Stimulated activated CD8-positive, alpha-beta memory T cell treated with anti-CD3 and anti-CD28 coated beads, Interleukin-12 subunit alpha, Interleukin-12 subunit beta, amount 100 ng/mL, for 4 hours (primary cell): ENCODE results near the gene PHIP.
"Not testable (repeated sequence)": the region's sequence is repeated elsewhere in the genome, so short reads cannot be mapped to it uniquely, and the experiment has no call there.

Source experiments
- DNase-seq: peaks from one replicate; pipeline ENCODE4 v3.0.0-alpha.2; 2020; ENCODE audit warnings: low read depth

PHIP gene

DNA sequence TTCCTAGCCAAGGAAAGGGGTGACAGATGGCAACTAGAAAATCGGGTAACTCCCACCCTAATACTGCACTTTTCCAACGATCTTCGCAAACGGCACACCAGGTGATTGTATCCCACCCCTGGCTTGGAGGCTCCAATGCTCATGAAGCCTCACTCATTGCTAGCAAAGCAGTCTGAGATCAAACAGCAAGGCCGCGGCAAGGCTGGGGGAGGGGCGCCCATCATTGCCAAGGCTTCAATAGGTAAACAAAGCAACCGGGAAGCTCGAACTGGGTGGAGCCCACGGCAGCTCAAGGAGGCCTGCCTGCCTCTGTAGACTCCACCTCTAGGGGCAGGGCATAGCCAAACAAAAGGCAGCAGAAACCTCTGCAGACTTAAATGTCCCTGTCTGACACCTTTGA, 156.9 kb downstream of the PHIP start:
- DNase-seq = not testable (repeated sequence)

DNA sequence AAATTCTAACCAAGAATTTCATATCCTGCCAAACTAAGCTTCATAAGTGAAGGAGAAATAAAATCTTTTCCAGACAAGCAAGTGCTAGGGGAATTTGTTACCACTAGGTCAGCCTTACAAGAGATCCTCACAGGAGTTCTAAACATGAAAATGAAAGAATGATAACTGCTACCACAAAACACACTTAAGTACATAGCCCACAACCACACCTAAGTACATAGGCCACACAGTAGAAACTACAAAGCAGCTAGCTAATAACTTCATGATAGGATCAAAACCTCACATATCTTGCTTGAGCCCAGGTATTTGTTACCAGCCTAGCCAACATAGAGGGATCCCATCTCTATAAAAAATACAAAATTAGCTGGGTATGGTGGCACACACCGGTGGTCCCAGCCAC, 160.3 kb downstream of the PHIP start:
- no peak for DNase-seq

GRCh38 chr6:78916411-78916810, 161.6 kb downstream of the PHIP start:
- DNase-seq = no peak

DNA sequence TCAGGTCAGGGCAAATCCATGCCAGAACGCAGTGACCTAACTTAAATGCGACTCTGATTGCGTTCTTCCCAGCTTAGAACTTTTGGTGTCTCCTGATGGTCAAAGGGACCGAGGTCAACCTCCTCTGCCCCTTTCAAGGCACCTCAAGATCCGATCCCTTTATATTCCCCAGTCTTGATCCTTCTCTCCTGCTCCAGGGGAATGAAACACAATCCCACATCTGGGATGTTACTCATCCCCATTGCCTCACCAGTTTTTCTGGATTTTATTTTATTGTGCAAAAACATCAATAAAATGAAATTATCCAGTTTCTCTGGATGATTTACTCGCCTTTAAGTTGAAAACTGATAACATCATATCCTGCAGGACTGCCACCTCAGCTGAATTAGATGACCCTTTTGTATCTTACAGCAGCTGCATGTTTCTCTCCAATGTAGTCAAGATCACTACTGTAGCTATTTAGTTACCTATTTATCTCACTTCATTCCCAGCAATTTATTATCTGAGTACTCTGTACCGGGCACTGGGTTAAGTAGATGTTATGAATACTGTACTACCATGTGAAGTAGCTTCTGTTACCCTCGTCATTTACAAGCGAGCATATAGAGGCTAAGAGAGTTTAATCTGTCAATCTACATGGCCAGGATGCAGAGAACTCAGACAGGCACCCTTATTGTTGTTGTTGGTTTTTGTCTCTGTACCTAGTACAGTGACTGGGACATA, 166.7 kb downstream of the PHIP start:
- DNase-seq = no peak

DNA sequence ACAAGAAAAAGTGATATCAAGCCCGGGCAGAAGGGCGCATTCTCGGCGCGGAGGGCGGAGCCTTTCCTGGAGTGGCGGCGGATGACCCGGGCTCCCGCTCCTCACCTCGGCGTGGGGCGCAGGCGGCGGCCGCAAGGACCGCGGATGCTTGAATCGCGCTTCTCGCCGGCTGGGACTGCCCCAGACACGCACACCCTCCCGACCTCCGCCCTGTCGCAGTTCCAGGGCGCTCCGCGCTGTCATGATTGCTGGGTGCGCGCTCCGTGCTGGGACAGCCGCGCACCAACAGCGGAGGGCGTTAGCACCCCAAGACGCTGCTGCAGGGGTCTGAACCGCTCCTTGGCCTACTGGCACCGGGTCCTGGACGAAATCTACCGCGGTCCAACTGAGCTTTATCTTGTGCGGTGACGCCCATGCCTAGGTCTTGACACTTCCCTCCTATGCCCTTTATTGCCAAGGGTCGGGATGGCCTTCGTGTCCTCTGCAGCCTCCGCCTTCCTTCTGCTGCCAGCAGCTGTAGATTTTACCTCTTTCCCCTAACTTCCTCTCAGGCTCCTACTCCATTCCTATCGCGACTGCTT, 167.4 kb downstream of the PHIP start:
- DNase-seq = no peak

DNA sequence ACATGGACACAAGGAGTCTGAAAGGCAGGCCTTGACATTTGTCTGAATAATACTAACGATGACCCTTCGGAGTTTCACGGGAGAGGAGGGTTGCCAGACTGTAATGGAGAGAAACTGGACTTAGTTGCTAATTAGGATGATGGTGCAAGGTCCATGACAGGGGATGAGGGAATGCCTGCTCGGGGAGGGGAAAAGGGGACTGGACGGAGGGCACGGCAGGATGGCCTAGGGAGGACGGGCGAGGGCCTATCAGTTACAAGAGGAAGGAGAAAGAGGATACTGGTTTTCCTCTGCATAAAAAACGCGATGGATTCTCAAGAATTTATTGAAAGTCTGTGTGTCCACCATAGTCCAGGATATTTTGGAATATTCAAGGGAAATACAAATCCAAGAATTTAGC, 168.0 kb downstream of the PHIP start:
- no peak for DNase-seq

- no peak for DNase-seq
Observed at GRCh38 chr6:78909391-78909790, 168.7 kb downstream of the PHIP start.

DNA sequence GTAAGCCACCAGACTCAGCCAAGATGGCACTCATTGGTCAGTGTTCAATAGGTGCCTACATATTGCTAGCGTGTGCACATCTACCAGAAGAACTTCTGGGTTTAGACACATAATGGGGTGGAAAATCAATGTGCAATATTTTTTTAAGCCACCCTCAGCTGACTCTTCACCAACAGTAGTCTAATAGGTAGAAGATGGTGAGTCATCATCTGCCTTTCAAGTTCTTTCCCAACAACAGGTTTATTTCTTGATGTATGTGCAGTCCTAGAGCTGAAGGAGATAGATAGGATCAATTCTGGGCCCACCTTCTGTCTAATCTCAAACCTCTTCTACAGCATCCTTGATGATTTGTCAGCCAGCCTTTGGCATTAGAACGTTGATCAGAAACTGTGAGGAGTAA, 169.4 kb downstream of the PHIP start:
- DNase-seq = no peak

DNA sequence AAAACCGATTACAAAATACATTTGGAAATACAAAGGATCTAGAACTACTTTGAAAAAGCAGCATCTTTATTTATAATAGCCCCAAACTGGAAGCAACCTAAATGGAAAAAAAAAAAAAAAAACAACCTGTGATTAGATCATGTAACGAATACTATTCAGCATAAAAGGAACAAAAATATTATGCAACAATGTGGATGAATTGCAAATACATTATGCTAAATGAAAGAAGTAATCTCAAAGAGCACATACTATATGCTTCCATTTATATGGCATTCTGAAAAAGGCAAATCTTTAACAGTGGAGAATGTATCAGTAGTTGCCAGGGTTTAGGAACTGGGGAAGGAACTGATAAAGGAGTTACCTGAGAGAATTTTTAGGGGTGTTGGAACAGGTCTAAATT, 181.8 kb downstream of the PHIP start:
- DNase-seq = no peak

- DNase-seq = not testable (repeated sequence)
Observed at GRCh38 chr6:78889901-78890300, 188.2 kb downstream of the PHIP start.
